HepG2 (cell line): ENCODE measurements around the gene ZBTB20.

ENCODE experiments used
- CTCF ChIP-seq: sonication (generic); formaldehyde crosslinking; IDR thresholded peaks from 2 replicates; pipeline ENCODE4 v1.5.0; 2020; ENCODE audit warnings: mild to moderate bottlenecking, missing genetic modification reagents, moderate library complexity
- PAX8 ChIP-seq: sonication (generic); formaldehyde crosslinking; IDR thresholded peaks from 2 replicates; pipeline ENCODE4 v1.8.0; 2022; ENCODE audit warnings: mild to moderate bottlenecking, missing genetic modification reagents, borderline replicate concordance
- POLR2A ChIP-seq, 2 experiments: IDR thresholded peaks; 2 replicates each; pipeline ENCODE4 v1.6.1; 2011; ENCODE audit warnings: low read depth in 2 of 2, low read length in 2 of 2, mild to moderate bottlenecking in 1 of 2, moderate library complexity in 1 of 2; ENCODE audit not compliant: insufficient read depth in 1 of 2
- POLR2AphosphoS5 ChIP-seq: IDR thresholded peaks from 2 replicates; pipeline ENCODE4 v1.6.1; 2012; ENCODE audit warnings: low read depth, low read length
- PRMT3 ChIP-seq: sonication (generic); formaldehyde crosslinking; IDR thresholded peaks from 2 replicates; pipeline ENCODE4 v1.8.1; 2022; ENCODE audit warnings: low read depth, mild to moderate bottlenecking, moderate library complexity, missing genetic modification reagents, borderline replicate concordance
- TARDBP ChIP-seq: sonication (generic); formaldehyde crosslinking; IDR thresholded peaks from 2 replicates; pipeline ENCODE4 v1.8.0; 2022; ENCODE audit warnings: mild to moderate bottlenecking, missing genetic modification reagents
- THAP7 ChIP-seq: sonication (generic); formaldehyde crosslinking; IDR thresholded peaks from 2 replicates; pipeline ENCODE4 v1.8.1; 2023; ENCODE audit warnings: mild to moderate bottlenecking, missing genetic modification reagents
- ZNF274 ChIP-seq: sonication (generic); formaldehyde crosslinking; IDR thresholded peaks from 2 replicates; pipeline ENCODE4 v1.5.1; 2020; ENCODE audit warnings: mild to moderate bottlenecking, missing genetic modification reagents

- TF ChIP-seq ZNF274 (CRISPR knock-in tag) (no peak), TARDBP (CRISPR knock-in tag) (no peak), POLR2AphosphoS5 (no peak), THAP7 (CRISPR knock-in tag) (no peak), POLR2A (IDR thresholded peaks at IDR 0.05; ENCODE audit: insufficient read depth in 1 of 2, low read depth in 2 of 2, low read length in 2 of 2) (no peak), CTCF (CRISPR knock-in tag) (no peak), PRMT3 (CRISPR knock-in tag) (no peak), PAX8 (CRISPR knock-in tag) (no peak)
Observed at GRCh38 chr3:114668099-114668498, 479.0 kb downstream of the ZBTB20 start.
